Psoas muscle (tissue), 8 donors: Measurements from ENCODE around the gene APOL5. TPM values are rescaled to one million over a fixed set of nuclear protein-coding genes. Genes with fewer than 3 reads are reported as not detected.
A peak's percentile ranks its signal among the peaks of the same experiment; 100 is the strongest.
"Not testable (repeated sequence)": the region's sequence is repeated elsewhere in the genome, so short reads cannot be mapped to it uniquely, and the experiment has no call there.

ENCODE experiments used
- ATAC-seq, 4 donors: fragments of 200-7000 bp; cut with Tn5 transposase; one replicate each; pipeline ENCODE4 v1.9.1; 2020; ENCODE audit warnings: moderate library complexity in 3 of 4, mild to moderate bottlenecking in 2 of 4
- DNase-seq, 2 donors: peaks; one replicate each; pipeline ENCODE4 v3.0.0-alpha.2; 2020
- H3K27ac ChIP-seq: fragments of 200-600 bp; one replicate; pipeline ENCODE4 v1.8.0; 2022
- H3K27me3 ChIP-seq, 3 donors: fragments of 200-600 bp in 1 of 3; one replicate each; pipeline versions ENCODE4 v1.6.1 to v1.8.0; 2013 to 2022; ENCODE audit warnings: low read length in 2 of 3, mild to moderate bottlenecking in 2 of 3, moderate library complexity in 1 of 3; ENCODE audit not compliant: insufficient read depth in 3 of 3
- H3K36me3 ChIP-seq, 2 donors: fragments of 200-600 bp in 1 of 2; one replicate each; pipeline versions ENCODE4 v1.6.1 to v1.8.0; 2013 to 2022; ENCODE audit warnings: low read depth in 1 of 2, mild to moderate bottlenecking in 1 of 2, moderate library complexity in 1 of 2; ENCODE audit not compliant: insufficient read depth in 1 of 2
- H3K4me1 ChIP-seq: fragments of 200-600 bp; one replicate; pipeline ENCODE4 v1.8.0; 2022
- H3K4me3 ChIP-seq: fragments of 200-600 bp; one replicate; pipeline ENCODE4 v1.8.0; 2022; ENCODE audit warnings: mild to moderate bottlenecking
- H3K9me3 ChIP-seq: fragments of 200-600 bp; one replicate; pipeline ENCODE4 v1.8.0; 2022
- CTCF ChIP-seq: fragments of 200-600 bp; IDR thresholded peaks from one replicate; pipeline ENCODE4 v1.8.0; 2022; ENCODE audit warnings: antibody characterized with exemption
- WGBS, 3 donors: extraction: QIAGEN DNeasy Blood & Tissue Kit; methylation state at CpG; one replicate each; pipeline versions ENCODE4 v1.1.6 to v1.1.7; 2013; 5-methylcytosine and 5-hydroxymethylcytosine counted together
- intact Hi-C, 2 donors: fragments of 100-400 bp; cut with DNase I; formaldehyde crosslinking; loops; one replicate each; pipeline versions ENCODE4 v1.11.0 to v1.14.2; 2022
- long read RNA-seq, 2 donors: library from polyadenylated mRNA; unstranded; transcript quantifications; one replicate each; pipeline ENCODE4 v2.0.0, GENCODE V29; 2021
- polyA plus RNA-seq, 3 donors: library from polyadenylated mRNA; stranded (reverse); fragments of 200-250 nt; gene quantifications; one replicate each; pipeline ENCODE4 v1.2.3, GENCODE V29; 2013
- total RNA-seq, 4 donors: library from RNA; stranded (reverse); fragmentation: NEBNext Ultra II Directional in 2 of 4; extraction: Animal tissue kit (Norgen Biotek cat#: 25700) in 2 of 4; gene quantifications; one replicate each; pipeline versions ENCODE4 v1.2.1 to v1.2.4, GENCODE V29; 2021 to 2023
- donor health status: healthy with polysubstance abuse.
- donor health status: DM: no; HTN: no; CAD: no; lungs with moderate emphysema.
- donor health status: Bipolar disorder and iron deficiency.
- donor health status: healthy.
- donor health status: DM: yes; HTN: yes; CAD: no.
- donor health status: DM: no; HTN: no; CAD: no.
- donor health status: DM: no; HTN: no; CAD: no.
- donor health status: DM: yes; HTN: yes; CAD: no.

The APOL5 gene
- total RNA-seq = under 1 TPM in 1 of 4 donors, not detected in 3; 0.45 TPM
- polyA plus RNA-seq = under 1 TPM; 0.04 to 0.15 (median 0.04) TPM
- long read RNA-seq, donor 1 = 0 reads
- long read RNA-seq, donor 2 = 0 reads

GRCh38 chr22:35717572-35717971, at the start of gene APOL5:
TSS of gene APOL5 (plus strand) at chr22:35717872. CDS start at chr22:35717872, 0 bp downstream.
- intact Hi-C loops = no loop called here

DNA sequence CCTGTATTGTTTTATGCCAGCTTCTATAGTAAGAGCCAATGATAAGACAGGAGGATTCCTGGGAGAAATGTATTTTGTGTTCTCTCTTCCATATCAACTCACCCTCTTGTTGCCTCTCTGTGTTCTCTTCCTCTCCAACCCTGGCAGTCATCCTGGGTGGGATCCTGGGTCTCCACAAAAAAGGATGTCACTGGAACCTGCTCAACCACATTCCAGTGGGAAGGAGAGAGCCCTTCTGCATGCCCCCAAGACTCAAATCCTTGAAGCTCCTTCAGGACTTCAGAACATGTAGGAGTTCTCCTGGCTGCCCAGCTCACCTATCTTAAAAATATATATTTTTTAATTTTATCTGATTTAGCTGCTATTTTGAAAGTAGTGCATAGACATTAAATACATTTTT, 43.3 kb upstream of the APOL5 start:
- intact Hi-C loops = no loop called here
- no peak for TF ChIP-seq CTCF

More at GRCh38 chr22:35717572-35717971, at the start of gene APOL5:
- Histone ChIP-seq H3K4me3 (no peak within 1 kb of the TSS), H3K4me1 (no peaks in the 10 kb centered on the region), H3K27ac (no peak within 1 kb of the TSS), H3K27me3 (no peaks in the 10 kb centered on the region), H3K9me3 (no peaks in the 10 kb centered on the region), H3K36me3 (no peaks in the 10 kb centered on the region)
- no peak for ATAC-seq
- no peak for DNase-seq
- no peak for TF ChIP-seq CTCF
- WGBS, 3 donors = 78 to 82% (median 80%) methylated on average over 3 of the region's 3 CpGs

DNA sequence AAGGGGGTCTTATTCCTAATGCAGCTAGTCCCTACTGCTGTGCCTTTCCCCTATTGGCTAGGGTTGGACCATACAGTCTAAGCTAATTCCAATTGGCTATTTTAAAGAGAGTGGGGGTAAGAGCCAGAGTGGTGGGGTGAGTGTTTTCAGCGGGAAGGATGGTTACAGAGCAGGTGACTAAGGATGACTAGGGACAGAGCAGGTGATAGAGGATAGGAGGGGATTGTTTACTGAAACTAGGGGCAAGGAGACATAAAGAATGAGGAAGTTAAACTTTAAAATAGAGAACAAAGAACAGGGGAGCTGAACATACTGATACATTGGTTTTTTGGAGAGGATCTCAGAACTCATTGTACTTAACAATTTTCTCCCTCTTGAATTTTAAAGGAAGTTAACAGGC, 41.6 kb upstream of the APOL5 start:
- 35 to 96% (median 39%) methylated on average over 1 of the region's 1 CpG for WGBS, 3 donors

More for the DNA sequence above, 43.3 kb upstream of the APOL5 start:
- no peak overlapping the region for H3K4me3 ChIP-seq
- H3K4me1 ChIP-seq = peaks cover 7% of the 10 kb centered on the region
- H3K27me3 ChIP-seq = no peaks in the 10 kb centered on the region
- DNase-seq (no peak), ATAC-seq (no peak)
- peaks cover 8% of the 10 kb centered on the region for H3K9me3 ChIP-seq
- H3K36me3 ChIP-seq = no peaks in the 10 kb centered on the region
- H3K27ac ChIP-seq = no peak overlapping the region

DNA sequence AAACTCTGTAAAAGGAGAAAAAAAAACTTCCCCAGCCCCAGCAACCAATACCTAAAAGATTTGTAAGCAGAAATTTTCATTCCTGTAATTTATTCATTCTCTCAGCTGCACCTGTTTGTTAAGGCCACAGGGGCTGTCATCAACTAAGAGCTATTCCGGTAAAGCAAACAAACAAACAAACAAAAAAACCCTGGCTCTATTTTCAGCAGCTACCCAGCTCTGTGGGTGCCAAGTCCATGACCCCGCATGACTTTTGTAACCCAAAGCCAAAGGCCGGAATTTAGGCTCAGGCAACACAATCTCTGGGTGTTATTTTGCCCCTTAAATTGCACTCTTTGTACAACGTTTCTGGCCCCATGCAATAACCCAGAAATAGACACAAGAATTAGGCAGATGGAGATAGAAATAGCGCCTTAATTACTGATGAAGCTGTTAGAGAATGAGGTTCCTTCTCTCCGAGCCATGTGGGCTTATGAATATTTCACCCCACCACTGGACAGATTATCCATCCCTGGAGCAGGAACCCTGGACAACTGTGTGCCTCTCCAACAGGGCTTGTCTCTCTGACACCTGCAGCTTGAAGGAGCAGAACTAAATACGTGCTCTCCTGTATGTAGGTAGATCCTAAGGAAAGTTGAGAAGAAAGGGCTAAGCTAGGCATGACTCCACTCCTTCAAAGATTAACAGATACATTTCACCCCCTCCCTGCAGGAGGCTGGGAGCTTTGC, 40.0 kb upstream of the APOL5 start:
- WGBS, 3 donors = 25 to 34% (median 29%) methylated on average over 7 of the region's 7 CpGs
- H3K27me3 ChIP-seq = no peaks in the 10 kb centered on the region
- DNase-seq (no peak), ATAC-seq (peak; percentile 64 to 88 (median 74))
- intact Hi-C loops = loop anchor here in 1 of 2 donors (5.0 kb wide), 1 partner anchor 45 kb away; no protein-coding TSS in a partner anchor
- H3K36me3 ChIP-seq = no peaks in the 10 kb centered on the region
- H3K27ac ChIP-seq = peak overlapping the region; percentile 67
- H3K4me1 ChIP-seq = peaks cover 7% of the 10 kb centered on the region
- TF ChIP-seq CTCF = no peak
- peak overlapping the region; percentile 19 for H3K4me3 ChIP-seq
- H3K9me3 ChIP-seq = peaks cover 8% of the 10 kb centered on the region

More for the DNA sequence above, 41.6 kb upstream of the APOL5 start:
- not testable (repeated sequence) for DNase-seq, H3K27ac ChIP-seq, H3K9me3 ChIP-seq, H3K36me3 ChIP-seq, H3K27me3 ChIP-seq, ATAC-seq, H3K4me3 ChIP-seq, H3K4me1 ChIP-seq
- intact Hi-C loops = loop anchor here in 1 of 2 donors (5.0 kb wide), 1 partner anchor 44 kb away; no protein-coding TSS in a partner anchor

- peaks cover 11% of the 10 kb centered on the region for H3K4me1 ChIP-seq
- no peak for ATAC-seq
- no peak for DNase-seq
- peaks cover 8% of the 10 kb centered on the region for H3K9me3 ChIP-seq
- no peak overlapping the region for H3K4me3 ChIP-seq
- WGBS, 3 donors = 74 to 86% (median 80%) methylated on average over 2 of the region's 2 CpGs
- no peaks in the 10 kb centered on the region for H3K36me3 ChIP-seq
- TF ChIP-seq CTCF = no peak
- H3K27me3 ChIP-seq = no peaks in the 10 kb centered on the region
- peak overlapping the region; percentile 67 for H3K27ac ChIP-seq
- intact Hi-C loops = loop anchor here in 1 of 2 donors (5.0 kb wide), 1 partner anchor 47 kb away; no protein-coding TSS in a partner anchor
Measured at GRCh38 chr22:35678836-35679235, 38.8 kb upstream of the APOL5 start.

- ATAC-seq = not testable (repeated sequence)
- intact Hi-C loops = loop anchor here in 1 of 2 donors (5.0 kb wide), 1 partner anchor 47 kb away; no protein-coding TSS in a partner anchor
Measured at GRCh38 chr22:35679492-35679891, 38.2 kb upstream of the APOL5 start.

More at GRCh38 chr22:35679492-35679891, 38.2 kb upstream of the APOL5 start:
- not testable (repeated sequence) for H3K4me3 ChIP-seq, H3K36me3 ChIP-seq, H3K27ac ChIP-seq, DNase-seq, H3K27me3 ChIP-seq, H3K9me3 ChIP-seq
- 66 to 79% (median 69%) methylated on average over 4 of the region's 4 CpGs for WGBS, 3 donors
- peaks cover 13% of the 10 kb centered on the region for H3K4me1 ChIP-seq
